Endothelial cell of hepatic sinusoid (primary cell): ENCODE results near the gene TRMT11.

Experiments
- in situ Hi-C: cut with HindIII; loops from 2 replicates; pipeline ENCODE4 v1.10.0; 2017; ENCODE audit warnings: low sequenced_read_pairs

The TRMT11 gene

DNA sequence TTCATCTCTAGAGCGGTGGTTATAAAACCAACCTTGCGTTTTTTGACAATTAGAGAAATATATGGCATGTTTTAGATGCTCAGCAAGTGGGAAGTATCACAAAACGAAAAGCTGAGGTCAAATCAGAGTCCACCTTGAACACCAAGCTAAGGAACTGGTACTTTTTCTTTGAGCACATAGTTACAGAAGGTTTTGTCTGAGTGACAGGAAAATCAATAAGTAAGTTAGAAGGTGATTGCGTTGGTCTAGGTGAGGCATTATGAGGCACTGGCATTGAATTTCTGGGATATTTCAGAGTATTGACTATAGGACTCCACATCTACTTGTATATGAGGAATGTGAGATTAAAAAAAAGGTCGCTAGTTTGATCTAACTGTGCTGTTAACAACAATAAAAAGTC lies 30.4 kb upstream of the TRMT11 start:
- in situ Hi-C loops: loop anchor here (5.0 to 25.0 kb wide), 2 partner anchors 64 to 169 kb away; partner anchors contain the start of gene NCOA7

- in situ Hi-C loops: loop anchor here (5.0 to 25.0 kb wide), 2 partner anchors 64 to 169 kb away; partner anchors contain the start of gene NCOA7
Measured at GRCh38 chr6:125956506-125957390, 29.6 kb upstream of the TRMT11 start, which contains the start of gene HINT3. HINT3 (plus strand) TSS chr6:125956770; CDS start chr6:125956978, 208 bp downstream.

GRCh38 chr6:125957391-125957693 lies 29.0 kb upstream of the TRMT11 start:
- in situ Hi-C loops: loop anchor here (5.0 to 25.0 kb wide), 2 partner anchors 65 to 170 kb away; partner anchors contain the start of gene NCOA7

- in situ Hi-C loops: loop anchor here (5.0 to 25.0 kb wide), 2 partner anchors 66 to 171 kb away; partner anchors contain the start of gene NCOA7
Measured at GRCh38 chr6:125957845-125958244, 28.5 kb upstream of the TRMT11 start.

DNA sequence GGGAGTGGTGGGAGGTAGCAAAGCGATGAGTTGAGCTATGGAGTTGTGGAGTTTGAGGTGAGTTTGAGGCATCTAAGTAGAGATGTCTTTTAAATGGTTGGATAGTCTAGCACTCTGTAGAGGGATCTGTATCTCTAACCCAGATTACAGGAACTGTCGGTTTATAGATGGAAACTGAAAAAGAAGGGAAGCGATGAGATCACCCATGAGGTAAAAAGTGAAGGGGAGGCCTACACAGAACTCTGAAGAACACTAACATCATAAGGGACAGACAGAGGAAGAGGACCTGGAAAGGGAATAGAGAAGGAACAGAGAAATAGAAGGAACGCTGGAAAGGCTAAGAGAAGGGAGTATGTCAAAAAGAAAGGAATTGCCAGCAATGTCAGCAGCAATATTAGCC lies 27.3 kb upstream of the TRMT11 start:
- in situ Hi-C loops: loop anchor here (5.0 to 25.0 kb wide), 2 partner anchors 67 to 172 kb away; partner anchors contain the start of gene NCOA7

DNA sequence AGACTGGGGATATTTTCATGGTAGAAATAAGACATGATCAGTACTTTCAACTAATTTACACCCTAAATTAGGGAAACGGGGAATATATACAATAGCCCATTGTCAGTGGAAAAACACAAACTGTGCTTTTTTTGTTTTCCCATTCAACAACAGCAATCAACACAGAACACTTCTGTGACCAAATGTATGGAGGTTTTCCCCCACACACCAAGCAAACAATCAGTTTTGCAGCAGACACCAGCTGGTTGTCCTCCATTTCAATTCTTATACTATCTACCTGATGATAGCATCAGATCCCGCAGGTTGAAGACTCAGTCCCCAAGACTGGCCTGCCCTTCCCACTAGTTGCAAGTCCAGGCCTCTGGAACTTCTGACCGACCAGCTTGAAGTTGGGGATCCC lies 25.2 kb upstream of the TRMT11 start:
- in situ Hi-C loops: loop anchor here (25.0 kb wide), 1 partner anchor 174 kb away; the partner anchor contains the start of gene NCOA7

- in situ Hi-C loops: loop anchor here (25.0 kb wide), 1 partner anchor 176 kb away; the partner anchor contains the start of gene NCOA7
Measured at GRCh38 chr6:125962900-125963497, 23.3 kb upstream of the TRMT11 start.

DNA sequence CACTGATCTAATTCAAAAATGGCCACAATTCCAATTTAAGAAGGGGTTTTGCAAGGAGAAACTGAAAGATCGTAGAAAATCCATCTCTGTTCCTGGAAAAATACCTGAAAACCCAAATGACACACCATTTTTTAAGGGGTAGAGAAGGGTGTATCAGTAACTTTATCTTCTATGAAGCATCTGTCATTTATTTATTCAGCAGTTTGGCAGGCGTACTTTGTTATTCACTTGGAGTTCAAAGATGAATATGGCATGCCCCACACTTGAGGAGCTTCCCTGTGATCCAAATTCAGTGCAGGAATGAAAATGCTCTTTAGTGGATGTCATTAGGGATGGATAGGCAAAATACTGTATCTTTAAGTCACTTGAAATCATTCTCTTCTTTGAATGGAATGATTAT lies 22.5 kb upstream of the TRMT11 start:
- in situ Hi-C loops: loop anchor here (25.0 kb wide), 1 partner anchor 177 kb away; the partner anchor contains the start of gene NCOA7

DNA sequence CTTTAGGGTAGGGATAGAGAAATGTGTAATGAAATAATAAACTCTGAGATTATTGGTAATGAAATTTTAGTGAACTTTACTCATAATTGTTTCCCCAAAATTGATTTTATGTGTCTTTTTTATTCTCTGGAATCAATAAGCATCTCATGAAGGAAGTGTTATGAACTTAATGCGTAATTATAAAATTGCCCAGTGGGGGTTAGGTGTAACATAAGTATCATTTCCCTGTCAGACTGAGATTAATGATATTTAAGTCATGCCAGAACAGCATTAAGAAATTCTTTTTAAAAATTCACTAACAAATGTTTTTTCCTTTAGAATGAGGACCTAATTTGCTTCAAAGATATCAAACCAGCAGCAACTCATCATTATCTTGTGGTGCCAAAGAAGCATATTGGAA lies 19.8 kb upstream of the TRMT11 start:
- in situ Hi-C loops: loop anchor here (25.0 kb wide), 1 partner anchor 179 kb away; the partner anchor contains the start of gene NCOA7

- in situ Hi-C loops: loop anchor here (25.0 kb wide), 1 partner anchor 181 kb away; the partner anchor contains the start of gene NCOA7
Measured at GRCh38 chr6:125968493-125968892, 17.8 kb upstream of the TRMT11 start.

GRCh38 chr6:125970760-125971159 lies 15.6 kb upstream of the TRMT11 start:
- in situ Hi-C loops: loop anchor here (25.0 kb wide), 1 partner anchor 183 kb away; the partner anchor contains the start of gene NCOA7

GRCh38 chr6:125972478-125972877 lies 13.9 kb upstream of the TRMT11 start:
- in situ Hi-C loops: loop anchor here (25.0 kb wide), 1 partner anchor 185 kb away; the partner anchor contains the start of gene NCOA7

GRCh38 chr6:125974214-125974866 lies 12.0 kb upstream of the TRMT11 start:
- in situ Hi-C loops: loop anchor here (25.0 kb wide), 1 partner anchor 187 kb away; the partner anchor contains the start of gene NCOA7

GRCh38 chr6:125979101-125979500 lies 7.2 kb upstream of the TRMT11 start:
- in situ Hi-C loops: no loop called here

DNA sequence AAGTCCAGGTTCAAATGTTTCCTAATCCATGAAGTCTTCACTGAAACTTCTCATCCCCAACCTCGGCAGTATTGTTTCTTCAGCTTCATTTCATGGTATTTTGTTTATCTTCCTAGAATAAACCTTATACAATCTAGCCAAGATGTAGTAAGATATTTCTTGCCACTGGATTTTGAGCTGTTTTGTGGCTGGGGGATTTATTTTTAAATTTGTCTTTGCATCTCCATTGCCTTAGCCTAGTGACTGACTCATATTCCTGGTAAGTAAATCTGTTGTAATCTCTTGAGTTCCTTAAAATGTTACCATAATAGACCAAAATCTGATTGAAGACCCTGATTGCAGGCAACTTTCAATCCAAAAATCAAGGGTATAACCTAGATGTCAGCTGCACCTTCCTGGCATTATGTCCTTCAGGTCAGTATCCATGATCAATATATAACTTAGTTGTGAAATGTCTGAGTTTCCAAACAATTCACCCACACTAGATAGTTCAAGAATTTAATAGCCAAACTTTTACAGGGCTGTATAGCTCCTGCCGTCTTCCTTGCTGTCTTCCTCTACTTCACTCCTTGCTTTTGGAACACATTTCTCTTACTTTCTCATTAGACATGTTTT lies 4.7 kb upstream of the TRMT11 start:
- in situ Hi-C loops: no loop called here

GRCh38 chr6:125983246-125983945 lies 2.9 kb upstream of the TRMT11 start:
- in situ Hi-C loops: no loop called here

DNA sequence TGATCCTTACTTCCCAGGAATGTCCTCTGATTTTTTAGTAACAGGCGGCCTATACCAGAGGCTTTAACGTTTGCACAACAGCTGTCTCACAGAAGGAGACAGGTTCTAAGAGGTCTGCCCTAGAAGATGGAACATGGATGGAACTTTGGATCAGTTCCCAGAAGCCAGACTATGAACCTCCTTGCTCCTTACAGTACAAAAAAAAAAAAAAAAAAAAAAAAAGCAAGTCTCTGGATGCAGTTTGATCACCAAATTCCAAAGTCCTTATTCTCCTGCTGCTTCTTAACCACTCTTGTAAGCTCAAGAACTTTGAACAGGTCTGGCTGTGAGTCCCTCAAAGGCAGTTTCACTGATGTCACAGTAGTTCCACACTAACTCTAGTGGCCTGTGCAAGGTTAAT lies 2.0 kb upstream of the TRMT11 start:
- in situ Hi-C loops: no loop called here

GRCh38 chr6:125985522-125985921 lies 818 bp upstream of the TRMT11 start:
- in situ Hi-C loops: no loop called here

DNA sequence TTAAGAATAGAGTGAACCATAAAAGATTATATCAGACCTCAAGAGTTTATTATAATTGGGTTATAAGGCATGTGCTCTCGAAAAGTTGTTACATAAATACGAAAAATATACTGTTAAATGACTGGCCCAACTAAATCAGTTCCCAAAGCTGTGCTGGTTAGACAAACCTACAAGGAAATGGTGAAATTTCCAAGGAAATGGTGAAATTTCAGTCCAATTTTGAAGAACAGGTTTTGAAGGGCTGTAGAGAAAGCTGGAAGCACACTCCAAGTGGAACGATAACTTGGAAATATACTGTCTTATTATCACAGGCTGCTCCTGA lies 400 bp upstream of the TRMT11 start:
- in situ Hi-C loops: no loop called here
